NK-92 (cell line): ENCODE data around the gene IVD.

ENCODE experiments used
- DNase-seq: peaks from one replicate; lab custom pipeline; 2025; ENCODE audit not compliant: unreplicated experiment; lab: John Stamatoyannopoulos, UW

IVD gene

GRCh38 chr15:40405501-40406381 is at the start of gene IVD:
TSS of gene IVD (plus strand) at chr15:40405795. CDS start at chr15:40405828, 33 bp downstream.
- peak; percentile 14 for DNase-seq

GRCh38 chr15:40355976-40356585 is 49.5 kb upstream of the IVD start:
- no peak for DNase-seq

- no peak for DNase-seq
Observed at GRCh38 chr15:40357246-40357645, 48.3 kb upstream of the IVD start.

- peak; percentile 32 for DNase-seq
Observed at GRCh38 chr15:40357723-40358470, 47.7 kb upstream of the IVD start, which contains the start of gene DISP2. TSS of gene DISP2 (plus strand) at chr15:40358219. CDS start at chr15:40358322, 103 bp downstream.

- DNase-seq, result no peak
Observed at GRCh38 chr15:40358471-40359353, 46.9 kb upstream of the IVD start.

GRCh38 chr15:40360015-40360414 is 45.6 kb upstream of the IVD start:
- no peak for DNase-seq

GRCh38 chr15:40361640-40362039 is 44.0 kb upstream of the IVD start:
- DNase-seq, result no peak

GRCh38 chr15:40363611-40364010 is 42.0 kb upstream of the IVD start:
- DNase-seq, result no peak

- no peak for DNase-seq
Observed at GRCh38 chr15:40364251-40364650, 41.3 kb upstream of the IVD start.

- no peak for DNase-seq
Observed at GRCh38 chr15:40365016-40365415, 40.6 kb upstream of the IVD start.

- no peak for DNase-seq
Observed at GRCh38 chr15:40365624-40366456, 39.8 kb upstream of the IVD start.

- DNase-seq, result no peak
Observed at GRCh38 chr15:40366457-40367370, 38.9 kb upstream of the IVD start.

GRCh38 chr15:40367371-40367685 is 38.3 kb upstream of the IVD start:
- DNase-seq, result no peak

- no peak for DNase-seq
Observed at GRCh38 chr15:40367686-40368611, 37.6 kb upstream of the IVD start.

- DNase-seq, result no peak
Observed at GRCh38 chr15:40368719-40369473, 36.7 kb upstream of the IVD start.

- DNase-seq, result no peak
Observed at GRCh38 chr15:40369474-40369869, 36.1 kb upstream of the IVD start.

GRCh38 chr15:40369971-40370370 is 35.6 kb upstream of the IVD start:
- DNase-seq, result no peak
